GM23248 (cell line): ENCODE results near the gene CADPS2.

ENCODE experiments used
- EZH2 ChIP-seq: fragments of 200-600 bp; sonication (generic); IDR thresholded peaks from 2 replicates; pipeline ENCODE4 v1.6.1; 2018; ENCODE audit warnings: antibody characterized with exemption, mild to moderate bottlenecking; ENCODE audit not compliant: insufficient read depth, poor library complexity, severe bottlenecking
- EZH2phosphoT487 ChIP-seq: fragments of 200-600 bp; sonication (generic); IDR thresholded peaks from 2 replicates; pipeline ENCODE4 v1.6.1; 2018; ENCODE audit warnings: antibody characterized with exemption, moderate library complexity, mild to moderate bottlenecking, low read depth; ENCODE audit not compliant: insufficient read depth

- no peak for TF ChIP-seq EZH2phosphoT487
- no peak for TF ChIP-seq EZH2
Measured at GRCh38 chr7:122340427-122340826, 545.8 kb downstream of the CADPS2 start.
